Coronary artery (tissue), 2 donors: ENCODE results near the gene TRIM8.

Experiments used
- DNase-seq: peaks from one replicate; pipeline ENCODE4 v3.0.0-alpha.2; 2017; ENCODE audit warnings: low spot score
- H3K27ac ChIP-seq, 2 donors: fragments of 200-600 bp; sonication (generic); one replicate each; pipeline ENCODE4 v1.5.1; 2016 to 2019
- H3K4me3 ChIP-seq: fragments of 200-600 bp; sonication (generic); 2 replicates; pipeline ENCODE4 v1.5.1; 2016; ENCODE audit warnings: mild to moderate bottlenecking, moderate library complexity
- TF ChIP-seq, protein P1 (sequence below): fragments of 200-600 bp; sonication (generic); IDR thresholded peaks from one replicate; pipeline ENCODE4 v1.5.1; 2019; ENCODE audit warnings: antibody characterized with exemption

The TRIM8 gene

DNA sequence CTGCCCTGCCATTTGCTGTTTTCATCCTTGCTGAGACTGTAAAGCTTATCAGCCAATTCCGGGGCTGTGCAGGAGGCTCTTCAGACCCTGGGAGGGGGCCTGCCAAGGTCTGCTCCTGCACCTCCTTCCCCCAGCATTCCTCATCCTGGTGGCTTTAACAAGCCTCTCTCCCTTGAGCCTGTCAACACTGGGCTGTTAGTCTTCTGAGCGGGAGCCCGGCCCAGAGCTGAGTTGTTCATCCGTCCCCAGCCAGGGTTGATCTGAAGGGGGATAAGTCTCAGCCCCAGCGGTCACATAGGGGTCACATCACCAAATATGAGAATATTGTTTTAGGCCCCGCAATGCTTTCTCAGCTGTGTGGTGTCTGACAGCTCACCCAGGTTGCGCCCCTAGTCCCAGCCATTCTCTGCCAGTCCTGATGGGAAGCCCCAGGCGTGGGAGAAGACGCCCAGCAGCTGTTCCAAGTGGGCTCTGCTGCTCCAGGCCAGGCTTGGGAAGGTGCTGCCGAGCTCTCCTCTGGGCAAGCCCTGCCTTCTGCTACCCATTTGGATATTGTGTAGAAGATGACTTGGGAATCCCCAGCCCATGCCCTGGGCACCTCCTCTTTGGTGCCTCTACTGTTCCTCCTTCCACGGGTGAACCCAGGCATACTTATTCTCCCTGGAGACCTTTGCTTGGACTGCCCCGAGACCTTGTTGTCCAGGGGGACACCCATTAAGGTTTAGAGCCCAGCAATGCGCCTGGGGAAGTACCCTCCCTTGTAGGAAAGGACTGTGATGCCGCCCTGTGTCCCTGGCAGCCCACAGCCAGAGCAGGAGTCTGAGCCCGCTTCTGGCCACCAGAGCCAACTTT is 23.5 kb upstream of the TRIM8 start:
- peak overlapping the region; percentile 49 to 84 for H3K27ac ChIP-seq
- TF ChIP-seq, protein P1, sequence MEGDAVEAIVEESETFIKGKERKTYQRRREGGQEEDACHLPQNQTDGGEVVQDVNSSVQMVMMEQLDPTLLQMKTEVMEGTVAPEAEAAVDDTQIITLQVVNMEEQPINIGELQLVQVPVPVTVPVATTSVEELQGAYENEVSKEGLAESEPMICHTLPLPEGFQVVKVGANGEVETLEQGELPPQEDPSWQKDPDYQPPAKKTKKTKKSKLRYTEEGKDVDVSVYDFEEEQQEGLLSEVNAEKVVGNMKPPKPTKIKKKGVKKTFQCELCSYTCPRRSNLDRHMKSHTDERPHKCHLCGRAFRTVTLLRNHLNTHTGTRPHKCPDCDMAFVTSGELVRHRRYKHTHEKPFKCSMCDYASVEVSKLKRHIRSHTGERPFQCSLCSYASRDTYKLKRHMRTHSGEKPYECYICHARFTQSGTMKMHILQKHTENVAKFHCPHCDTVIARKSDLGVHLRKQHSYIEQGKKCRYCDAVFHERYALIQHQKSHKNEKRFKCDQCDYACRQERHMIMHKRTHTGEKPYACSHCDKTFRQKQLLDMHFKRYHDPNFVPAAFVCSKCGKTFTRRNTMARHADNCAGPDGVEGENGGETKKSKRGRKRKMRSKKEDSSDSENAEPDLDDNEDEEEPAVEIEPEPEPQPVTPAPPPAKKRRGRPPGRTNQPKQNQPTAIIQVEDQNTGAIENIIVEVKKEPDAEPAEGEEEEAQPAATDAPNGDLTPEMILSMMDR, result no peak
- H3K4me3 ChIP-seq, result peak overlapping the region; percentile 20
- DNase-seq, result no peak

- TF ChIP-seq, protein P1, result no peak
- peak overlapping the region; percentile 49 to 84 for H3K27ac ChIP-seq
- DNase-seq, result no peak
- H3K4me3 ChIP-seq, result peak overlapping the region; percentile 5
Observed at GRCh38 chr10:102621443-102622325, 22.6 kb upstream of the TRIM8 start.

- TF ChIP-seq, protein P1, result no peak
- Histone ChIP-seq H3K4me3 (no peak overlapping the region), H3K27ac (no peak overlapping the region)
- DNase-seq, result no peak
Observed at GRCh38 chr10:102624094-102624493, 20.2 kb upstream of the TRIM8 start.

GRCh38 chr10:102624751-102625645 is 19.3 kb upstream of the TRIM8 start:
- no peak for DNase-seq
- Histone ChIP-seq H3K27ac (peak overlapping the region; percentile 73 to 82), H3K4me3 (no peak overlapping the region)
- TF ChIP-seq, protein P1, result no peak

DNA sequence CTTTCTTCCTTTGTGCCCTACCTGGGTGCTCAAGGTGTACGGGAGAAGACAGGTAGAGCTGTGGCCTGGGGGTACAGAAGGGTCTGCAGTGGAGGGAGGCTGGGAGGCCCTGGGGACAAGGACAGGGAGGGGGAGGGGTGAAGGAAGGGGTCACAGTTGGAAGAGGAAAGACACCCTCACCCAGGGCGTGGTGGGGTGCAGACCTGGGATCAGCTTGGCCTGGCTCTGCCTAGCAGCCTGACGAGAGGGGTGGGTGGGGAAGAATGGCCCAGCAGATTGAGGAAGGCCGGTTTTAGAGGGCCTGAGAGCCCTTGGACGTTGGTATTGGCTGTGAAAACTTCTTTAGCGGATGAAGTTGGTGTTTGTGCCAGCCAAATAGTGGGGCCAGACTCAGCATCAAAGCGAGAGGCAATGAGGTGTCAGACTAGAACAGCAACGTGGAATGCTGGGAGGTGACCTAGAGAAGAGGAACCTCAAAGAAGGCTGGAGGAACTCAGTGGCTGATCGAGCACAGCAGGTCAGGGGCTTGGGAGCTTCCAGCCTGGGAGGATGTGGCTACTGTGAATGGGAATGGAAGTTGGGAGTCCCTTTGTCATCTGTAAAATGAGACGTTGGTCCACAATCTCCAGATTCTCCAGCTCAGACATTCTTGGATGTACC is 18.1 kb upstream of the TRIM8 start:
- no peak for DNase-seq
- Histone ChIP-seq H3K4me3 (no peak overlapping the region), H3K27ac (peak overlapping the region; percentile 73 to 82)
- TF ChIP-seq, protein P1, result no peak

DNA sequence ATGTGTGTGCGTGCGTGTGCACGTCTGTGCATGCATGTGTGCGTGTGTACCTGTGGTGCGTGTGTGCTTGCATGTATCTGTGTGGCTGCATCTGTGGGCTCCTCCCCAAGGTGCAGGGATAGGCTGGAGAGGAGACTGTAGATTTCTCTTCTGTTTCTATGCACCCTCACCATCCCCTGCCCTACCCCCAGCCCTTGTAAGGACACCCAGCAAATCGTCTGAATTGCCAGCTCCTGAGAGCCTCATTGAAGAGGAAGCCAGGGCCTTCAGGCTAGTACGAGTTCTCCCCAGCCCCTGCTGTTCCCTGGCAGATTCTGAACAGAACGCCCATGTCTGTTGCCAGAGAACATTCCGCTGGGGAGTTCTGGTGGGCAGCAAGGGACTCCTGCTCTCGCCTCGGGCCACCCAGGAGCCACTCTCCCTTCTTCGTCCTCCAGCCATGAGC is 17.0 kb upstream of the TRIM8 start:
- Histone ChIP-seq H3K4me3 (no peak overlapping the region), H3K27ac (peak overlapping the region; percentile 82 to 86)
- TF ChIP-seq, protein P1, result no peak
- DNase-seq, result no peak
